K562 (cell line): ENCODE data around the gene C1orf105. TPM values are rescaled to one million over a fixed set of nuclear protein-coding genes. Genes with fewer than 3 reads are reported as not detected.

Experiments
- BRCA1 ChIP-seq, 2 experiments: fragments of 450-650 bp in 1 of 2; sonication (generic) in 1 of 2; formaldehyde crosslinking in 1 of 2; IDR thresholded peaks; 2 replicates each; pipeline versions ENCODE4 v1.5.0 to v1.6.1; 2017 to 2020; ENCODE audit warnings: mild to moderate bottlenecking in 1 of 2, missing genetic modification reagents in 1 of 2
- FOS ChIP-seq: IDR thresholded peaks from 3 replicates; pipeline ENCODE4 v1.6.1; 2011; ENCODE audit not compliant: insufficient read length; ENCODE audit errors: extremely low read depth
- FOXJ2 ChIP-seq: fragments of 200-800 bp; sonication (Bioruptor generic); IDR thresholded peaks from 2 replicates; pipeline ENCODE4 v1.6.1; 2016; ENCODE audit warnings: missing genetic modification characterization, missing compliant biosample characterization
- HSF4 ChIP-seq: fragments of 250-450 bp; sonication (Bioruptor Pico); IDR thresholded peaks from 2 replicates; pipeline ENCODE4 v2.1.2; 2022; ENCODE audit warnings: mild to moderate bottlenecking, moderate library complexity, borderline replicate concordance
- KHSRP ChIP-seq: fragments of 450-650 bp; IDR thresholded peaks from 2 replicates; pipeline ENCODE4 v1.6.1; 2017
- KLF6 ChIP-seq: fragments of 250-450 bp; sonication (Bioruptor Pico); IDR thresholded peaks from 2 replicates; pipeline ENCODE4 v1.4.0; 2020; ENCODE audit warnings: mild to moderate bottlenecking, moderate library complexity, borderline replicate concordance
- MCM2 ChIP-seq: fragments of 450-650 bp; IDR thresholded peaks from 2 replicates; pipeline ENCODE4 v1.6.1; 2017; ENCODE audit warnings: low read depth, mild to moderate bottlenecking
- PHB2 ChIP-seq: fragments of 450-650 bp; IDR thresholded peaks from 2 replicates; pipeline ENCODE4 v1.6.1; 2017; ENCODE audit warnings: low read depth
- PHTF2 ChIP-seq: fragments of 250-450 bp; sonication (Bioruptor Pico); IDR thresholded peaks from 2 replicates; pipeline ENCODE4 v1.5.0; 2021; ENCODE audit warnings: mild to moderate bottlenecking
- PML ChIP-seq: IDR thresholded peaks from 2 replicates; pipeline ENCODE4 v1.6.1; 2012; ENCODE audit warnings: low read length, inconsistent platforms
- POLR2AphosphoS5 ChIP-seq: IDR thresholded peaks from 2 replicates; pipeline ENCODE4 v1.6.1; 2011; ENCODE audit warnings: mild to moderate bottlenecking, low read depth, low read length, moderate library complexity; ENCODE audit not compliant: control insufficient read depth, insufficient read depth
- RBM39 ChIP-seq: fragments of 200-400 bp; formaldehyde crosslinking; optimal IDR thresholded peaks from 2 replicates; pipeline ENCODE3; 2018; ENCODE audit warnings: low read depth, low read length
- RUNX1 ChIP-seq: sonication (generic); IDR thresholded peaks from 2 replicates; pipeline ENCODE4 v1.6.1; 2016; ENCODE audit warnings: antibody characterized with exemption, low read depth
- SMARCA4 ChIP-seq: fragments of 450-650 bp; IDR thresholded peaks from 2 replicates; pipeline ENCODE4 v1.6.1; 2016
- TOE1 ChIP-seq, 2 experiments: fragments of 450-650 bp in 1 of 2; sonication (generic) in 1 of 2; formaldehyde crosslinking in 1 of 2; IDR thresholded peaks; 2 replicates each; pipeline versions ENCODE4 v1.7.1 to v1.8.0; 2016 to 2022; ENCODE audit warnings: borderline replicate concordance in 2 of 2, mild to moderate bottlenecking in 2 of 2, antibody characterized with exemption in 1 of 2, inconsistent platforms in 1 of 2, low read depth in 1 of 2, missing genetic modification reagents in 1 of 2, moderate library complexity in 1 of 2
- YY1 ChIP-seq, 3 experiments: IDR thresholded peaks; 2 replicates each; pipeline ENCODE4 v1.6.1; 2011; ENCODE audit warnings: low read length in 2 of 3, mild to moderate bottlenecking in 2 of 3, moderate library complexity in 2 of 3, borderline replicate concordance in 1 of 3, control low read depth in 1 of 3, low read depth in 1 of 3; ENCODE audit not compliant: insufficient read depth in 3 of 3, insufficient replicate concordance in 2 of 3, control insufficient read depth in 1 of 3, insufficient read length in 1 of 3; ENCODE audit errors: extremely low read depth in 1 of 3
- ZC3H8 ChIP-seq: fragments of 450-650 bp; IDR thresholded peaks from 2 replicates; pipeline ENCODE4 v1.6.1; 2017
- ZNF668 ChIP-seq: fragments of 250-450 bp; sonication (Bioruptor Pico); IDR thresholded peaks from 2 replicates; pipeline ENCODE4 v1.8.0; 2022; ENCODE audit warnings: mild to moderate bottlenecking, inconsistent platforms
- polyA plus RNA-seq, 8 experiments: library from polyadenylated mRNA; depleted of rRNA in 4 of 8; stranded (reverse) in 5 of 8; unstranded in 3 of 8; fragments of >200 nt; fragmentation: Nextera tagmentation in 2 of 8; fragmentation: Illumina TruSeq in 1 of 8; extraction: Ambion mirVana in 2 of 8; extraction: Trizol in 1 of 8; gene quantifications; 2 replicates each; pipeline versions ENCODE4 v1.2.1 to v1.2.3, GENCODE V29; 2011 to 2014; ENCODE audit warnings: inconsistent platforms in 1 of 8, missing spikeins in 1 of 8
- total RNA-seq, 7 experiments: library from RNA; depleted of rRNA in 6 of 7; stranded (reverse); fragments of >200 nt in 6 of 7; fragmentation: Illumina TruSeq in 2 of 7; extraction: Trizol in 2 of 7; gene quantifications; 2 replicates each; pipeline versions ENCODE4 v1.2.1 to v1.2.3, GENCODE V29; 2011 to 2021; ENCODE audit warnings: low replicate concordance in 1 of 7
- TF ChIP-seq, protein P1 (sequence below), 2 experiments: fragments of 250-450 bp in 1 of 2; fragments of 450-650 bp in 1 of 2; sonication (Bioruptor Pico) in 1 of 2; IDR thresholded peaks; 2 replicates each; pipeline versions ENCODE4 v1.6.1 to v1.8.0; 2016 to 2021; ENCODE audit warnings: mild to moderate bottlenecking in 2 of 2, moderate library complexity in 2 of 2, missing compliant biosample characterization in 1 of 2, missing genetic modification characterization in 1 of 2
- TF ChIP-seq, protein P2 (sequence below): sonication (generic); formaldehyde crosslinking; IDR thresholded peaks from 2 replicates; pipeline ENCODE4 v1.9.0; 2022; ENCODE audit warnings: mild to moderate bottlenecking, missing genetic modification reagents
- TF ChIP-seq, protein P3 (sequence below): fragments of 450-650 bp; IDR thresholded peaks from 2 replicates; pipeline ENCODE4 v1.6.1; 2016
- TF ChIP-seq, protein P4 (sequence below): sonication (generic); formaldehyde crosslinking; IDR thresholded peaks from 2 replicates; pipeline ENCODE4 v1.8.0; 2022; ENCODE audit warnings: mild to moderate bottlenecking, missing genetic modification reagents

Gene C1orf105
- total and polyA plus RNA-seq, 9 of the 15 experiments (the other 6 are each of a cell fraction or from before 2014, with no cell fraction given), result 0.08 TPM; not detected in 8

DNA sequence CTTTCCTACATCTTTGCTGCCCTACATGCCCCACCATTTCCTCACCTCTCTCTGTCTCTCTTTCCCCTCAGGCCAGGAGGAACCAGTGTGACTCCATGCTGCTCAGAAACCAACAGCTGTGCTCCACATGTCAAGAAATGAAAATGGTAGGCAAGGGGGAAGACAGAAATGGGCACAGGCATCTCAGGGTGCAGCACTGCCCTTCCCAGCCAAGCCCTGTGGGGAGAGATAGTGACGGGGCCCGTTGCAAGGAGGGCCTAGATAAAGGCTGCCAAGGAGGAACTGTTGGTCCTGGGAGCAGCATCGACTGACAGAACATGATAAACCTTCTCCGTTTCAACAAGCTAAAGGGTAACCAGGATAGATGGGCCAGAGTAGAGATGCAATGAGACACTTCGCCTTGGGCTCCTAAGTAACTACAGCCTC lies 35.9 kb downstream of the C1orf105 start (continued):
- TF ChIP-seq, protein P1, sequence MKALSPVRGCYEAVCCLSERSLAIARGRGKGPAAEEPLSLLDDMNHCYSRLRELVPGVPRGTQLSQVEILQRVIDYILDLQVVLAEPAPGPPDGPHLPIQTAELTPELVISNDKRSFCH (CRISPR knock-in tag; IDR thresholded peaks at IDR 0.05), result peak; percentile 17; the same call in 1 of the 2 replicates
- TF ChIP-seq, protein P1 (tag; IDR thresholded peaks at IDR 0.05), result peak; percentile 95
- no peak for TF ChIP-seq FOXJ2 (tag)
- no peak for TF ChIP-seq ZC3H8
- no peak for TF ChIP-seq PHTF2 (CRISPR knock-in tag)
- TF ChIP-seq YY1 (IDR thresholded peaks at IDR 0.05; ENCODE audit: borderline replicate concordance in 1 of 3, control insufficient read depth in 1 of 3, extremely low read depth in 1 of 3, insufficient read depth in 3 of 3, insufficient read length in 1 of 3, insufficient replicate concordance in 2 of 3, low read depth in 1 of 3, low read length in 2 of 3), result no peak
- TF ChIP-seq SMARCA4, result peak; percentile 90
- TF ChIP-seq PHB2, result peak; percentile 76; the same call in 1 of the 2 replicates
- TF ChIP-seq POLR2AphosphoS5, result peak; percentile 85
- TF ChIP-seq HSF4 (CRISPR knock-in tag), result 0 out of 2 replicates have a peak, but pooled peaks have one; percentile 60
- TF ChIP-seq RUNX1, result no peak
- TF ChIP-seq, protein P2, sequence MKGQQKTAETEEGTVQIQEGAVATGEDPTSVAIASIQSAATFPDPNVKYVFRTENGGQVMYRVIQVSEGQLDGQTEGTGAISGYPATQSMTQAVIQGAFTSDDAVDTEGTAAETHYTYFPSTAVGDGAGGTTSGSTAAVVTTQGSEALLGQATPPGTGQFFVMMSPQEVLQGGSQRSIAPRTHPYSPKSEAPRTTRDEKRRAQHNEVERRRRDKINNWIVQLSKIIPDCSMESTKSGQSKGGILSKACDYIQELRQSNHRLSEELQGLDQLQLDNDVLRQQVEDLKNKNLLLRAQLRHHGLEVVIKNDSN (CRISPR knock-in tag), result no peak
- no peak for TF ChIP-seq RBM39
- TF ChIP-seq, protein P3, sequence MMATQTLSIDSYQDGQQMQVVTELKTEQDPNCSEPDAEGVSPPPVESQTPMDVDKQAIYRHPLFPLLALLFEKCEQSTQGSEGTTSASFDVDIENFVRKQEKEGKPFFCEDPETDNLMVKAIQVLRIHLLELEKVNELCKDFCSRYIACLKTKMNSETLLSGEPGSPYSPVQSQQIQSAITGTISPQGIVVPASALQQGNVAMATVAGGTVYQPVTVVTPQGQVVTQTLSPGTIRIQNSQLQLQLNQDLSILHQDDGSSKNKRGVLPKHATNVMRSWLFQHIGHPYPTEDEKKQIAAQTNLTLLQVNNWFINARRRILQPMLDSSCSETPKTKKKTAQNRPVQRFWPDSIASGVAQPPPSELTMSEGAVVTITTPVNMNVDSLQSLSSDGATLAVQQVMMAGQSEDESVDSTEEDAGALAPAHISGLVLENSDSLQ, result peak; percentile 51
- TF ChIP-seq TOE1 (IDR thresholded peaks at IDR 0.05; ENCODE audit: borderline replicate concordance), result no peak
- no peak for TF ChIP-seq TOE1 (CRISPR knock-in tag; IDR thresholded peaks at IDR 0.05; ENCODE audit: borderline replicate concordance, low read depth)
- no peak for TF ChIP-seq FOS
- TF ChIP-seq KLF6, result peak; percentile 59; the same call in 1 of the 2 replicates
- no peak for TF ChIP-seq MCM2
- peak; percentile 83 for TF ChIP-seq PML
- no peak for TF ChIP-seq BRCA1 (IDR thresholded peaks at IDR 0.05)
- no peak for TF ChIP-seq BRCA1 (CRISPR knock-in tag; IDR thresholded peaks at IDR 0.05)
- TF ChIP-seq ZNF668 (CRISPR knock-in tag), result peak; percentile 83
- TF ChIP-seq KHSRP, result no peak
- TF ChIP-seq, protein P4, sequence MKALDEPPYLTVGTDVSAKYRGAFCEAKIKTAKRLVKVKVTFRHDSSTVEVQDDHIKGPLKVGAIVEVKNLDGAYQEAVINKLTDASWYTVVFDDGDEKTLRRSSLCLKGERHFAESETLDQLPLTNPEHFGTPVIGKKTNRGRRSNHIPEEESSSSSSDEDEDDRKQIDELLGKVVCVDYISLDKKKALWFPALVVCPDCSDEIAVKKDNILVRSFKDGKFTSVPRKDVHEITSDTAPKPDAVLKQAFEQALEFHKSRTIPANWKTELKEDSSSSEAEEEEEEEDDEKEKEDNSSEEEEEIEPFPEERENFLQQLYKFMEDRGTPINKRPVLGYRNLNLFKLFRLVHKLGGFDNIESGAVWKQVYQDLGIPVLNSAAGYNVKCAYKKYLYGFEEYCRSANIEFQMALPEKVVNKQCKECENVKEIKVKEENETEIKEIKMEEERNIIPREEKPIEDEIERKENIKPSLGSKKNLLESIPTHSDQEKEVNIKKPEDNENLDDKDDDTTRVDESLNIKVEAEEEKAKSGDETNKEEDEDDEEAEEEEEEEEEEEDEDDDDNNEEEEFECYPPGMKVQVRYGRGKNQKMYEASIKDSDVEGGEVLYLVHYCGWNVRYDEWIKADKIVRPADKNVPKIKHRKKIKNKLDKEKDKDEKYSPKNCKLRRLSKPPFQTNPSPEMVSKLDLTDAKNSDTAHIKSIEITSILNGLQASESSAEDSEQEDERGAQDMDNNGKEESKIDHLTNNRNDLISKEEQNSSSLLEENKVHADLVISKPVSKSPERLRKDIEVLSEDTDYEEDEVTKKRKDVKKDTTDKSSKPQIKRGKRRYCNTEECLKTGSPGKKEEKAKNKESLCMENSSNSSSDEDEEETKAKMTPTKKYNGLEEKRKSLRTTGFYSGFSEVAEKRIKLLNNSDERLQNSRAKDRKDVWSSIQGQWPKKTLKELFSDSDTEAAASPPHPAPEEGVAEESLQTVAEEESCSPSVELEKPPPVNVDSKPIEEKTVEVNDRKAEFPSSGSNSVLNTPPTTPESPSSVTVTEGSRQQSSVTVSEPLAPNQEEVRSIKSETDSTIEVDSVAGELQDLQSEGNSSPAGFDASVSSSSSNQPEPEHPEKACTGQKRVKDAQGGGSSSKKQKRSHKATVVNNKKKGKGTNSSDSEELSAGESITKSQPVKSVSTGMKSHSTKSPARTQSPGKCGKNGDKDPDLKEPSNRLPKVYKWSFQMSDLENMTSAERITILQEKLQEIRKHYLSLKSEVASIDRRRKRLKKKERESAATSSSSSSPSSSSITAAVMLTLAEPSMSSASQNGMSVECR (CRISPR knock-in tag), result no peak
